ENCODE data around the gene CZIB. TPM values are rescaled to one million over a fixed set of nuclear protein-coding genes. Genes with fewer than 3 reads are reported as not detected.
A peak's percentile ranks its signal among the peaks of the same experiment; 100 is the strongest.

The CZIB gene
- total RNA-seq, 1 donor from 2014 or later: 72.7 TPM

- H3K9me3 Mint-ChIP-seq: no peaks in the 10 kb centered on the region
- H3K36me3 Mint-ChIP-seq: peaks cover 6% of the 10 kb centered on the region
- peaks cover 31% of the 10 kb centered on the region for H3K4me1 Mint-ChIP-seq (ENCODE audit: unreplicated experiment)
- no peak overlapping the region for H3K27ac Mint-ChIP-seq
- peak overlapping the region; percentile 92 for H3K4me3 Mint-ChIP-seq
- no peak for TF ChIP-seq CTCF (conservative IDR thresholded peaks at IDR 0.05)
- no peak for DNase-seq (ENCODE audit: extremely low spot score, unreplicated experiment)
- H3K27me3 Mint-ChIP-seq: no peaks in the 10 kb centered on the region
Observed at GRCh38 chr1:53195246-53196016, 25.0 kb downstream of the CZIB start.

- H3K27ac Mint-ChIP-seq: no peak overlapping the region
- no peak for DNase-seq (ENCODE audit: extremely low spot score, unreplicated experiment)
Observed at GRCh38 chr1:53190210-53190611, 30.2 kb downstream of the CZIB start.

GRCh38 chr1:53189061-53189460 is 31.4 kb downstream of the CZIB start:
- Mint-ChIP-seq H3K36me3 (no peaks in the 10 kb centered on the region), H3K27me3 (peaks cover 5% of the 10 kb centered on the region), H3K9me3 (no peaks in the 10 kb centered on the region), H3K27ac (no peak overlapping the region), H3K4me3 (no peak overlapping the region), H3K4me1 (ENCODE audit: unreplicated experiment) (peaks cover 6% of the 10 kb centered on the region)
- DNase-seq (ENCODE audit: extremely low spot score, unreplicated experiment): no peak
- TF ChIP-seq CTCF (conservative IDR thresholded peaks at IDR 0.05): no peak

More at GRCh38 chr1:53190210-53190611, 30.2 kb downstream of the CZIB start:
- peaks cover 5% of the 10 kb centered on the region for H3K27me3 Mint-ChIP-seq
- no peak overlapping the region for H3K4me3 Mint-ChIP-seq
- no peaks in the 10 kb centered on the region for H3K9me3 Mint-ChIP-seq
- no peak for TF ChIP-seq CTCF (conservative IDR thresholded peaks at IDR 0.05)
- peaks cover 6% of the 10 kb centered on the region for H3K4me1 Mint-ChIP-seq (ENCODE audit: unreplicated experiment)
- no peaks in the 10 kb centered on the region for H3K36me3 Mint-ChIP-seq

- Mint-ChIP-seq H3K27ac (no peak overlapping the region), H3K4me3 (no peak overlapping the region), H3K9me3 (no peaks in the 10 kb centered on the region), H3K27me3 (peaks cover 5% of the 10 kb centered on the region), H3K4me1 (ENCODE audit: unreplicated experiment) (peaks cover 6% of the 10 kb centered on the region), H3K36me3 (no peaks in the 10 kb centered on the region)
- no peak for TF ChIP-seq CTCF (conservative IDR thresholded peaks at IDR 0.05)
- DNase-seq (ENCODE audit: extremely low spot score, unreplicated experiment): no peak
Observed at GRCh38 chr1:53188099-53188498, 32.3 kb downstream of the CZIB start.

- no peaks in the 10 kb centered on the region for H3K9me3 Mint-ChIP-seq
- no peak for TF ChIP-seq CTCF (conservative IDR thresholded peaks at IDR 0.05)
- no peak for DNase-seq (ENCODE audit: extremely low spot score, unreplicated experiment)
- H3K36me3 Mint-ChIP-seq: no peaks in the 10 kb centered on the region
- peaks cover 5% of the 10 kb centered on the region for H3K27me3 Mint-ChIP-seq
- H3K4me1 Mint-ChIP-seq (ENCODE audit: unreplicated experiment): peaks cover 6% of the 10 kb centered on the region
- no peak overlapping the region for H3K27ac Mint-ChIP-seq
- no peak overlapping the region for H3K4me3 Mint-ChIP-seq
Observed at GRCh38 chr1:53187401-53187800, 33.0 kb downstream of the CZIB start.
